Stimulated activated CD4-positive, alpha-beta T cell treated with anti-CD3 and anti-CD28 coated beads, TNF-alpha, amount 100 ng/mL, for 4 hours (primary cell): ENCODE results near the gene ABCC9.
"Not testable (repeated sequence)": the region's sequence is repeated elsewhere in the genome, so short reads cannot be mapped to it uniquely, and the experiment has no call there.

Experiments
- DNase-seq, 3 experiments: peaks; one replicate each; pipeline ENCODE4 v3.0.0-alpha.2; 2020; ENCODE audit warnings: low read depth in 3 of 3

ABCC9 gene

GRCh38 chr12:21934173-21934572, 7.1 kb downstream of the ABCC9 start:
- DNase-seq = no peak

DNA sequence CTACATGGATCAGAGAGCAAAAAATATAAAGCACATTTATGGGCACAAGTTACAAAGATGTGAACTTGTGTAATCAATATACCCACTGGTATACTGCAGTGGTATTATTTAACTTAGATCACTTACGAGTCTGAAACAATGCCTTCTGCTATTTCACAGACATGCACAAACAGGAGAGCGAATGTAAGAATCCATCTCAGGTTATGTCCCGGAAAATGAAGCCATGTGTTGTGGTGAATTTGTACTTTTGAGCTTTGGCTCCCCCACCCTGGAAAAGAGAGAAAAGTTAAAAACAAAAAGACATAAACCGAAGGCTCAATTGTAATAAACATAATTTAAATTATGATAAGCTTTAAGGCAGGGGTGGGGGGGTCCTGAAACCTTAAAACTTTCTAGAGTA, 7.6 kb downstream of the ABCC9 start:
- no peak for DNase-seq

GRCh38 chr12:21929972-21930371, 11.3 kb downstream of the ABCC9 start:
- DNase-seq = not testable (repeated sequence)

DNA sequence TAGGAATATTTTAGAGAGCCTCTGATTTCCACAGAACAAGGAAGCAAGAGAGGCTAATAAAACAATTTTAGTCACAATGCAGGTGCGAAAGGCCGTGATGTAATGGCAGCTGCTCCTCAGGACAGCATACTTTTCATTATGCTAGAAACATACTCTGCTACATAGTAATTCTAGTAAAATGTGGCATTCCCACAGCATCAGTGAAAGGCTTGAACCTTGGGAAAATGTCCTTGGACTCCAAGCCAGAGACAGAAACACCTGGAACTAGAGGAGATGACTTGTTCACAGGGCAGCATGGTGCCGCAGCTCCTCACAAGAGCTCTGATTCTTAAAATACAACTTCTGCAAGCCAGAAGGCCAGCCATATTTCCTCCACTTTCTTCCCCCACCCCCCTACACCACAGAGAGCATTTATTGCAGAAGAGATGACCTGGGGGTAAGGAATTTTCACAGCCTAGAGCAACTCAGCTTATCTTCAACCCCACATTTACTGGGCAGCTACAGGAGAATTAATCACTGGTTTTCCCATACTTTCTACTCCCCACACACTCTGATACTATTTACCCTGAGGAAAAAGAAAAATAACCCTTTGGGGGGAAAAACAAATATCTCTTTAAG, 15.8 kb downstream of the ABCC9 start:
- no peak for DNase-seq

GRCh38 chr12:21921436-21921835, 19.8 kb downstream of the ABCC9 start:
- DNase-seq = no peak

DNA sequence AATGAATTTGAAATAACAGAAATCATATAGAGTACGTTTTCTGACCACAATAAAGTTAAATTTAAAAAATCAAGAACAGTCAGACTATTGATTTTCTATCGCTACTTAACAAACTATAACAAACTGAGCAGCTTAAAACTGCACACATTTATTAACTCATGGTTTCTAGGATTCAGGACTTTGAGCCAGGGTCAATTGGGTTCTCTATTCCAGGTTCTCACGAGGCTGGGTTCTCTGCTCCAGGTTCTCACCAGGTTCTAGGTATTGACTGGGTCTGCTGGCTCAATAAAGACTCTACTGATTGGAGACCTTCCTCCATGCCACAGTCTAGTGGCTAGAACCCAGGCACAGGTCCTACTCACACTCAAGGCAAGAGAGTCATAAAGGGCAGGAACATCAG, 22.8 kb downstream of the ABCC9 start:
- no peak for DNase-seq

GRCh38 chr12:21913823-21914222, 27.4 kb downstream of the ABCC9 start:
- DNase-seq = no peak

GRCh38 chr12:21912318-21912717, 28.9 kb downstream of the ABCC9 start:
- DNase-seq = no peak

- DNase-seq = no peak
These were observed 29.4 kb downstream of the ABCC9 start for GRCh38 chr12:21911832-21912231.

- no peak for DNase-seq
These were observed 30.6 kb downstream of the ABCC9 start for GRCh38 chr12:21910657-21911056.

GRCh38 chr12:21907948-21908837, 33.0 kb downstream of the ABCC9 start:
- no peak for DNase-seq

DNA sequence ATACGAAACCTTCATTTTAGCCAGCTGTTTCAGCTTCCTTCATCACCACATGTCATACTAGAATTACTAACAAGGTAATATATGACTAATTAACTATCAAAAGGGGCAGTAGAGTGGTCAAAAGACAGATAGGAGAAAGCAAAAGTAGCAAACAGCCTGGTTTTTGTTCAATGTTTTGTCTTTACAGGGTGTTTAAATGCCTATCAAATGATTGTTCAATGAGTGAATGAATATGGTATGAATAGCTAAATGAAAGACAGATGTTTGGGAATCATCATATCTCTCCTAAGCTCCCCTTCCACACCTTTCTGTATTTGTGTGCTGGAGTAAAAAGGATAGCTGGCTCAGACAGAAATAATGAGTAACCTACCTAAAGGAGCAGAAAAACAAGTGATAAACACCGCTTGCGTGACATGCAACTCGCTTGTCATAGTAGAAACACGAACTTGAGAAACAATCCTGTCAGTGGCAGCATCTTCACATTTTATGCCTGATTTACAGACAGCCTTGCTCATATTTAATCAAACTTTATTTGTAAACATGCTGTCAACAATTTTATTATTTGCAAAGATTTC, 34.2 kb downstream of the ABCC9 start:
- no peak for DNase-seq

GRCh38 chr12:21899532-21899931, 41.7 kb downstream of the ABCC9 start:
- not testable (repeated sequence) for DNase-seq

GRCh38 chr12:21895651-21896050, 45.6 kb downstream of the ABCC9 start:
- no peak for DNase-seq

DNA sequence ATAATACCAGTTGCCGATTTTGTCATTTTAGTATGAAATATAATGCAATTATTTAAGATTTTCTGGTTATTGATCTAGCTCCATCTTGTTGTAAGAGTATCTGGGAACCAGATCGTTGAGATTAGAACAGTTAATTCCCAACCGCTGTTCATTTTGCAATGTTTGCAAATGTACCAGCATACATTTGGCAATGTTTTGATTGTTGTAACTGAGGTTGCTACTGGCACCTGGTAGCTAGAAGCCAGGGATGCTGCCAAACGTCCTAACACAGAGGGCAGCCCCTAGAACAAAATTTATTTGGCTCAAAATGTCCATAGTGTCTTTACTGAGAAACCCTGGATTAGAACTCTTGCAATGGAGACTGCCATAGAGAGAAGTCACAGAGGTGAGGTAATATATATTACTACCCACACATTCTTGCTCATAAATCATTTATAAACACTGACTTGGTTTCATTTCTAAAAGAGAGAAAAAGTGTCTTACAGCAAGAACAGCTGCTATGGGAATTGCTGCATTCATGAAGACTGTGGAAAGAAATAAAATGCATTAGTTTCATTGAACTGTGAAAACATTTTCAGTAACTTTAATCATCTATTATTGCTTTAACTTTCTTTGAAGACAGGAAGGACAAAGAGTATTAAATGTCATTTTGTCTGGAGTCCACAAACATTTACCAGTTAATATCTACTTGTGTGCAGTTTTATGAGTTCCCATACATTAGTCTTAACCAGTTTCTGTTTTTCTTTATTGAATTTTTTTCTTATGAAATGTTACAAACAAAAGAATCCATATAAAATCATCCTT, 46.2 kb downstream of the ABCC9 start:
- DNase-seq = no peak

DNA sequence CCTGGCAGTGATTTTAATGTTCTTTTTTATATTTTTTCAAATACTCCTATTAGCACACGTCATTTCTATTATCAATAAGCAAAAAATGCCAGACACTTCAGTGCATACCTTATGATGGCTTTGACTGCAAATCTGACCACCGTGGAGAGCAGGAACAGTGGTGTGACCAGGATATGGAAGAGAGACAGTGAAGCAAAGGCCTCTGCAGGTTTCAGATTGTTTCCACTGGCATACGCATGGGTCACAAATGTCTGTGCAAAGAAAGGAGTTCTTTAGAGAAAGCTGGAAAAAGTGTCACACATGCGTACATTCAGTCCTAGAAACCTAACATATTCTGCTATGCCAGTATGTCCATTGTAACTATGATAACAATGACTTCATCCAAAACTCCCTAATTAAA, 47.3 kb downstream of the ABCC9 start:
- no peak for DNase-seq

- no peak for DNase-seq
These were observed 48.9 kb downstream of the ABCC9 start for GRCh38 chr12:21892341-21892740.

GRCh38 chr12:21891751-21892217, 49.4 kb downstream of the ABCC9 start:
- no peak for DNase-seq

DNA sequence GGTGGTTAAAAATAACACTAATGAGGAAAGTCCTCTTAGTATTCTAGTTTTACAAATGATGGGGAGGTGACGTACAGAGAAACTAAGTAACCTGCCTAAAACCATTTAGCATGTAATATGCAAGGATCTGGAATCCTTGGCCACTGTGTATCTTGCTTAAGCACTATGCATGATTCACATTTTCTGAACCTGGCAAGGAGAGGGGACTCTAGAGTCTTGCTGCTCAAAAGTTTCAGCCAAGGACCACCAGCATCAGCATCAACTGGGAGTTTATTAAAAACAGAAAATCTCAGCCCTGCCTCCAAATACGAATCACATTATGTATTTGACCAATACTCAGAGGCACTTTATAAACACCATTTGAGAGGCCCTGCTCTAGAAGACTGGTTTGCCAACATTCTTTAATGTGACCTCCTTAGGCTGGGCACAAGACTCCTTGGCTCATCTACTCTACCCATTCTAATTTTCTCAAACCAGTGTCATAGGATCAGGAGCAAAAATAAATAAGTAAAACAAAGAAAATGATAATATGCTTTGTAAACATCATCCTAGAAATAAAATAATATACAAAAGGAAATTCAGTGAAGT, 52.9 kb downstream of the ABCC9 start:
- no peak for DNase-seq

DNA sequence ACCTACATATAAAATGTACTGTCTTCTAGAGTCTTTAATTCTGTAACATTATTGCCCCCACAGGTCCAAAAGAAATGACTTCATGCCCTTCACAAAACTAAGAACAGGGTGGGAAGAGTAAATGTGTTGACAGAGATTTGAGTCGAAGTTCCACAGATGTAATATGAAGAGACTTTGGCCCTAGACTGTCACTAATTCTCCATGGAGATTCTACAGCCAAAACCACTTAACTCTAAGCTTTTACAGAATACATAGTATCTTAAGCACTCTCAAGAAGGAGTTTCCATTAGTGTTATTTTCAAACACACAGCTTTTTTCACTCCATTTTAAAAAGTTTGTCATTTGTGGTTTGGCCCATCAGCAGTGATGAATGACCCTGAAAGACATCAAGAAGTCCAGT, 56.3 kb downstream of the ABCC9 start:
- DNase-seq = no peak

- no peak for DNase-seq
These were observed 58.6 kb downstream of the ABCC9 start for GRCh38 chr12:21882635-21883034.

DNA sequence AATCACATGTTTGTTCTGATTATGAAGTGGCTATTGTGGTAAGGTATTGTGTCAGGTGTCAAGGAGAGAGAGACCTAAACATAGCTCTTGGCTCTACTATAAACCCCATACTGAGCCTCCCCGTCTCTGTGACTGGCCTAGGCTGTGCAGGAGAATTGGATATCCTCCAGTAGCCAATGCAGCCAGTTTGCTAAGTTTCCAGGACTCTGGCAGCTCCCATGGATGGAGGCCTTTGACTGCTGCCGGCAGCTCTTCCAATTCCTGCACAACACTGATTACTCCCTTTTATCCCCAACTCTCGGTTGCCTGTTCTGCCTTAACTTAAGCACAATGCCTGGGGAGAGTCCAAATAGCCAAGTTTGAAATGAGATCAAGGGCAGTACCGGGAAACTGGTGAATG, 59.3 kb downstream of the ABCC9 start:
- DNase-seq = no peak
